GM19025 (cell line): ENCODE measurements around the gene ARRDC3.

Experiments
- ATAC-seq: cut with Tn5 transposase; IDR thresholded peaks from one replicate; pipeline ENCODE4 v1.9.1; 2021; ENCODE audit warnings: mild to moderate bottlenecking, low read depth, moderate library complexity; ENCODE audit not compliant: unreplicated experiment

Gene ARRDC3

DNA sequence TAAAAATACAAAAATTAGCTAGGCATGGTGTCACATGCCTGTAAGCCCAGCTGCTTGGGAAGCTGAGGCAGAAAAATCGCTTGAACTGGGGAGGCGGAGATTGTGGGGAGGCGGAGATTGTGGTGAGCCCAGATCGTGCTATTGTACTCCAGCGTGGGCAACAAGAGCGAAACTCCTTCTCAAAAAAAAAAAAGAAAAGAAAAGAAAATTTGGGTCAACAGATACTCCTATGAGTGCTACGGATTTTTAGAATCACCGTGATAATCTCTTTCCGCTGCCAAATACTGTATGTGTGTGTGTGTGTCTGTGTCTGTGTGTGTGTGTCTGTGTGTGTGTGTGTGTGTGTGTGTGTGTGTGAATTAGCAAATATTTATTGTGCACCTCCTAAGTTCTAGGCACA is 64.4 kb downstream of the ARRDC3 start:
- no peak for ATAC-seq
